ENCODE data around the gene HELZ. TPM values are rescaled to one million over a fixed set of nuclear protein-coding genes. Genes with fewer than 3 reads are reported as not detected.

Gene HELZ
- total and polyA plus RNA-seq, 2 of the 8 experiments (the other 6 are each of a cell fraction or from before 2014, with no cell fraction given): 10.0 to 48.7 TPM

DNA sequence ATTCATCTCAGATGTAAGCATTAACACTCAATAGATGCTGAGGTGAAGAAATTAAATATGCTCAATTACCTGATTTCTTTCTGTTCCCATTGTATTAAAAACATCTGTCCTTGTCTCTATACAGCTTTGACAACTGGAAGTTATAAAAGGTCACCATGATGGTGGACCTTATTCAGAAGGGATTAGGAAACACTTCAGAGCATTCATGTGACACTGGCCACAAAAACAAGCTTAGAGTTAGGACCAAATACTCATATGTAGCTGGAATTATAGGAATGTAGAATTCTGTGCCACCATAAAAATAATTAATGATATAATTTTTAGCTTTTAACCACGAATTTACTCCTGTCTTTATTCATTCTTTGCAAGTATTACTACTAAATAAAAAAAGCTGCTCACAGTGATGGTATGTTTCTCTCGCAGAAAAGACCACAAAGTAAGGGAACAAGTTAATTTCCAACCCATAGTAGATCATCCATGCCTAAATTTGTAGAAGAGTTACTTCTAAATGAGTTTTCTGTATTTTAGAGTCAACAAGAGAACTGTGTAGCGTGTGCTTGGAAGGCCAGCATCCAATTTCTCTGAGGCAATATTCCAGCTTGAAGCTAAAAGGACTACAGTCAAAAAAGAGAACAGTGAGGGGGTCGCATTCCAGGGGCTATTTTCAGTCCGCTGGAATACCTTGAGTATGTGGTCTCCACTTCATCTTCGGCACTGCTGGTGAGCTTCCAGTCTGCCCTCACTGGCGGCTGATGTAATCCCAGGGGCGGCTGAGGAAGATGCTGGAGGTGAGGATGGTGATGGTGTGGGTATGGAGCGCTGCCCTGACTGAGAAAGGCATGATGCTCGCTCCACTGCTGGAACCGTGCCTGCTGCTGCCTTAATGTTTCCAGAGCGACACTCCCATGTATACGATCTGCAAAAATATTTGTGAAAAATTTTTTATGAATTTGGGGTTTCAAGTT is 136.9 kb downstream of the HELZ start:
- CTCF ChIA-PET (ENCODE audit: partially characterized antibody): no interaction called here
- Histone ChIP-seq H4K5ac (ENCODE audit: insufficient read length, low read depth, low read length) (no peak overlapping the region), H3K79me2 (ENCODE audit: control insufficient read depth in 1 of 2, insufficient read depth in 2 of 2, low read length in 2 of 2) (no peaks in the 10 kb centered on the region), H2BK12ac (ENCODE audit: low read depth, low read length) (no peak overlapping the region), H3K79me1 (ENCODE audit: low read depth, low read length) (no peaks in the 10 kb centered on the region), H3K23ac (ENCODE audit: insufficient read length) (no peak overlapping the region), H3K9me3 (ENCODE audit: insufficient read depth in 2 of 2, low read depth in 1 of 2, low read length in 1 of 2) (no peaks in the 10 kb centered on the region), H4K91ac (replicated peaks; ENCODE audit: insufficient read length, low read length) (no peak overlapping the region), H2BK120ac (replicated peaks; ENCODE audit: low read depth, low read length) (no peak overlapping the region), H3K9ac (replicated peaks in 1 of 4; ENCODE audit: extremely low read depth in 1 of 4, low read depth in 3 of 4, low read length in 3 of 4) (no peak overlapping the region), H2BK20ac (ENCODE audit: low read length) (no peak overlapping the region), H2BK5ac (ENCODE audit: low read depth, low read length) (no peak overlapping the region), H3K18ac (ENCODE audit: extremely low read depth, low read length) (no peak overlapping the region), H3K56ac (replicated peaks; ENCODE audit: insufficient read length, low read depth, low read length) (no peak overlapping the region), H3K14ac (ENCODE audit: insufficient read length) (no peak overlapping the region), H3K23me2 (ENCODE audit: low read depth, low read length) (no peaks in the 10 kb centered on the region), H3K4me3 (ENCODE audit: extremely low read depth in 1 of 4, insufficient read depth in 2 of 4, low read depth in 3 of 4, low read length in 4 of 4) (no peak overlapping the region), H3K27me3 (replicated peaks in 1 of 4; ENCODE audit: control insufficient read depth in 3 of 4, extremely low read depth in 1 of 4, insufficient read depth in 3 of 4, low read length in 3 of 4) (no peaks in the 10 kb centered on the region), H4K20me1 (replicated peaks in 1 of 2; ENCODE audit: control insufficient read depth in 1 of 2, insufficient read depth in 2 of 2, low read length in 2 of 2) (no peaks in the 10 kb centered on the region), H3K4me2 (ENCODE audit: insufficient read depth in 1 of 2, low read depth in 2 of 2, low read length in 2 of 2) (no peak overlapping the region), H4K8ac (ENCODE audit: extremely low read depth, insufficient read depth, low read length) (no peak overlapping the region), H3K27ac (ENCODE audit: low read depth, low read length) (no peak overlapping the region), H2AK5ac (ENCODE audit: low read depth, low read length) (no peak overlapping the region), H3K4ac (replicated peaks; ENCODE audit: insufficient read length, low read depth, low read length) (no peak overlapping the region), H2BK15ac (ENCODE audit: low read length) (no peak overlapping the region), H2AFZ (ENCODE audit: low read length) (no peak overlapping the region), H3K36me3 (ENCODE audit: control insufficient read depth in 2 of 4, insufficient read depth in 4 of 4, low read length in 3 of 4) (peaks cover 5 to 39% (median 13%) of the 10 kb centered on the region in 4 experiments; a peak in 7 of 8 replicates), H3K4me1 (replicated peaks in 1 of 4; ENCODE audit: control insufficient read depth in 3 of 4, insufficient read depth in 4 of 4, low read length in 3 of 4) (no peaks in the 10 kb centered on the region)
- DNase-seq (ENCODE audit: low read depth in 1 of 2, low spot score in 2 of 2) (no peak), FAIRE-seq (no peak)
- POLR2A ChIA-PET (ENCODE audit: partially characterized antibody): no interaction called here
- 86% methylated on average over 13 of the region's 13 CpGs; no CpG with 5 or more reads in 1 of the 2 experiments for WGBS, 2 experiments (ENCODE audit: extremely low coverage in 1 of 2, insufficient coverage in 1 of 2, insufficient read length in 1 of 2, insufficient replicate concordance in 2 of 2, low coverage in 1 of 2, low lambda C conversion rate in 2 of 2, missing lambda C conversion rate in 1 of 2)
- TF ChIP-seq SRF (IDR thresholded peaks at IDR 0.05; ENCODE audit: low read depth, low read length) (no peak), JUND (IDR thresholded peaks at IDR 0.05; ENCODE audit: low read length) (no peak), BACH1 (IDR thresholded peaks at IDR 0.05; ENCODE audit: low read length) (no peak), HDAC6 (IDR thresholded peaks at IDR 0.05; ENCODE audit: low read depth, low read length) (no peak), POLR2A (IDR thresholded peaks at IDR 0.05; ENCODE audit: control extremely low read depth in 1 of 2, low read depth in 2 of 2, low read length in 2 of 2) (no peak), CBX8 (IDR thresholded peaks at IDR 0.05; ENCODE audit: borderline replicate concordance, low read depth, low read length) (no peak), TAF7 (optimal IDR thresholded peaks at IDR 0.05; ENCODE audit: borderline replicate concordance, low read depth, low read length) (no peak), GABPA (IDR thresholded peaks at IDR 0.05; ENCODE audit: borderline replicate concordance, insufficient read depth, low read length) (no peak), SIRT6 (IDR thresholded peaks at IDR 0.05; ENCODE audit: low read length) (no peak), TAF1 (IDR thresholded peaks at IDR 0.05; ENCODE audit: low read depth, low read length) (no peak), NRF1 (IDR thresholded peaks at IDR 0.05; ENCODE audit: low read depth, low read length) (no peak)
- TF ChIP-seq, protein P1, sequence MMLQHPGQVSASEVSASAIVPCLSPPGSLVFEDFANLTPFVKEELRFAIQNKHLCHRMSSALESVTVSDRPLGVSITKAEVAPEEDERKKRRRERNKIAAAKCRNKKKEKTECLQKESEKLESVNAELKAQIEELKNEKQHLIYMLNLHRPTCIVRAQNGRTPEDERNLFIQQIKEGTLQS (IDR thresholded peaks at IDR 0.05; ENCODE audit: insufficient read depth, low read depth, low read length): no peak
